PC-9 (cell line): ENCODE data around the gene MYLK. TPM values are rescaled to one million over a fixed set of nuclear protein-coding genes. Genes with fewer than 3 reads are reported as not detected.

Experiments used
- BruUV-seq: library from RNA; stranded (reverse); fragments of 400-500 nt; replicated peaks from 2 replicates; lab custom pipeline; 2021; lab: Mats Ljungman, UMichigan
- CTCF ChIA-PET: fragments of 300-600 bp; sonication (Branson Sonifier 250); formaldehyde crosslinking; loops from one replicate; lab custom pipeline; 2022; ENCODE audit warnings: antibody characterized with exemption; lab: Charles Lee
- POLR2A ChIA-PET: fragments of 300-600 bp; sonication (Branson Sonifier 250); formaldehyde crosslinking; loops from one replicate; lab custom pipeline; 2022; ENCODE audit warnings: antibody characterized with exemption; ENCODE audit not compliant: unreplicated experiment; lab: Charles Lee
- DNase-seq, 2 experiments: peaks; one replicate each; pipeline versions ENCODE4 v3.0.0 to v3.0.0-alpha.2; 2015 to 2022; ENCODE audit warnings: mixed read lengths in 1 of 2
- H2AFZ ChIP-seq: fragments of 200-600 bp; sonication (generic); 2 replicates; pipeline ENCODE4 v1.8.1; 2017; ENCODE audit warnings: antibody characterized with exemption
- H3F3A ChIP-seq: fragments of 200-600 bp; sonication (generic); 2 replicates; pipeline ENCODE4 v1.8.1; 2017; ENCODE audit warnings: antibody characterized with exemption, mild to moderate bottlenecking, low read depth; ENCODE audit not compliant: insufficient read depth
- H3K27ac ChIP-seq: fragments of 200-600 bp; sonication (generic); 2 replicates; pipeline ENCODE4 v1.6.1; 2016; ENCODE audit warnings: mixed run types
- H3K27me3 ChIP-seq: fragments of 200-600 bp; sonication (generic); 2 replicates; pipeline ENCODE4 v1.6.1; 2016; ENCODE audit warnings: low read depth, mixed run types; ENCODE audit not compliant: insufficient read depth
- H3K36me3 ChIP-seq: fragments of 200-600 bp; sonication (generic); 2 replicates; pipeline ENCODE4 v1.6.1; 2016; ENCODE audit warnings: low read depth, mixed run types
- H3K4me1 ChIP-seq: fragments of 200-600 bp; sonication (generic); replicated peaks from 2 replicates; pipeline ENCODE4 v1.6.1; 2016; ENCODE audit warnings: mixed run types; ENCODE audit not compliant: insufficient read depth
- H3K4me2 ChIP-seq: fragments of 200-600 bp; sonication (generic); 2 replicates; pipeline ENCODE4 v1.6.1; 2017; ENCODE audit warnings: mixed run types
- H3K4me3 ChIP-seq: fragments of 200-600 bp; sonication (generic); 2 replicates; pipeline ENCODE4 v1.6.1; 2016; ENCODE audit warnings: mixed run types
- H3K79me2 ChIP-seq: fragments of 200-600 bp; sonication (generic); 2 replicates; pipeline ENCODE4 v1.6.1; 2017; ENCODE audit warnings: low read depth, mixed run types
- H3K9me2 ChIP-seq: fragments of 200-600 bp; sonication (generic); 2 replicates; pipeline ENCODE4 v1.8.1; 2017; ENCODE audit warnings: mild to moderate bottlenecking; ENCODE audit not compliant: insufficient read depth
- H3K9me3 ChIP-seq: fragments of 200-600 bp; sonication (generic); 2 replicates; pipeline ENCODE4 v1.8.1; 2016; ENCODE audit warnings: low read depth; ENCODE audit not compliant: insufficient read depth
- H4K20me1 ChIP-seq: fragments of 200-600 bp; sonication (generic); 2 replicates; pipeline ENCODE4 v1.8.1; 2017; ENCODE audit not compliant: insufficient read depth
- EZH2 ChIP-seq: fragments of 200-600 bp; sonication (generic); IDR thresholded peaks from 2 replicates; pipeline ENCODE4 v1.8.0; 2017; ENCODE audit warnings: antibody characterized with exemption, low read depth
- intact Hi-C: fragments of 100-400 bp; cut with micrococcal nuclease; formaldehyde crosslinking; loops from one replicate; pipeline ENCODE4 v1.10.0; 2022; ENCODE audit not compliant: unreplicated experiment
- total RNA-seq: library from RNA; stranded (reverse); gene quantifications from 2 replicates; pipeline ENCODE4 v1.2.3, GENCODE V29; 2021
- TF ChIP-seq, protein P1 (sequence below): fragments of 200-600 bp; sonication (generic); conservative IDR thresholded peaks from 2 replicates; pipeline ENCODE4 v1.6.1; 2017; ENCODE audit warnings: mixed run types, antibody characterized with exemption, mild to moderate bottlenecking, moderate library complexity

Gene MYLK
- total RNA-seq, 1 experiment from 2014 or later, result 0.72 TPM

DNA sequence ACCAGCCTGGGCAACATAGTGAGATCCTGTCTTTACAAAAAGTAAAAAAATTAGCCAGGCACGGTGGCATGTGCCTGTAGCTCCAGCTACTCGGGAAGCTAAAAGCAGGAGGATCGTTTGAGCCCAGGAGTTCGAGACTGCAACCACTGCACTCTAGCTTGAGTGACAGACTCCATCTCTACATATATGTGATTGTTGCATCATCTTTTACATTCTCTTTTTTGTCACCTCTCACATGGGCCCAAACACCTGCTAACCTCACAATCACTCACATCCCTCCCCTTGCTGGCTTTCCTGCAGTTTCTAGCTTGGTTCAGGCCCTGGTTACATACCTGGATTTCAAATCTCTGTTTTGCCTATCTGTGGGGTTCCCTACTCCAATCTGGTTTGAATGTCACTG is 19.4 kb downstream of the MYLK start:
- ChIA-PET CTCF (no interaction called here), POLR2A (no interaction called here)
- H2AFZ ChIP-seq, result no peak overlapping the region
- DNase-seq, result no peak
- no peaks in the 10 kb centered on the region for H3K9me2 ChIP-seq
- no peak overlapping the region for H3K4me3 ChIP-seq
- H3K4me2 ChIP-seq, result no peak overlapping the region
- H3K9me3 ChIP-seq, result no peaks in the 10 kb centered on the region
- H3K36me3 ChIP-seq, result no peaks in the 10 kb centered on the region
- no peak for TF ChIP-seq EZH2
- TF ChIP-seq, protein P1, sequence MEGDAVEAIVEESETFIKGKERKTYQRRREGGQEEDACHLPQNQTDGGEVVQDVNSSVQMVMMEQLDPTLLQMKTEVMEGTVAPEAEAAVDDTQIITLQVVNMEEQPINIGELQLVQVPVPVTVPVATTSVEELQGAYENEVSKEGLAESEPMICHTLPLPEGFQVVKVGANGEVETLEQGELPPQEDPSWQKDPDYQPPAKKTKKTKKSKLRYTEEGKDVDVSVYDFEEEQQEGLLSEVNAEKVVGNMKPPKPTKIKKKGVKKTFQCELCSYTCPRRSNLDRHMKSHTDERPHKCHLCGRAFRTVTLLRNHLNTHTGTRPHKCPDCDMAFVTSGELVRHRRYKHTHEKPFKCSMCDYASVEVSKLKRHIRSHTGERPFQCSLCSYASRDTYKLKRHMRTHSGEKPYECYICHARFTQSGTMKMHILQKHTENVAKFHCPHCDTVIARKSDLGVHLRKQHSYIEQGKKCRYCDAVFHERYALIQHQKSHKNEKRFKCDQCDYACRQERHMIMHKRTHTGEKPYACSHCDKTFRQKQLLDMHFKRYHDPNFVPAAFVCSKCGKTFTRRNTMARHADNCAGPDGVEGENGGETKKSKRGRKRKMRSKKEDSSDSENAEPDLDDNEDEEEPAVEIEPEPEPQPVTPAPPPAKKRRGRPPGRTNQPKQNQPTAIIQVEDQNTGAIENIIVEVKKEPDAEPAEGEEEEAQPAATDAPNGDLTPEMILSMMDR, result no peak
- H3K4me1 ChIP-seq, result no peaks in the 10 kb centered on the region
- no TSS peak for BruUV-seq
- H3K27ac ChIP-seq, result no peak overlapping the region
- H3F3A ChIP-seq, result no peaks in the 10 kb centered on the region
- no peaks in the 10 kb centered on the region for H3K79me2 ChIP-seq
- H4K20me1 ChIP-seq, result no peaks in the 10 kb centered on the region
- intact Hi-C loops, result no loop called here
- H3K27me3 ChIP-seq, result no peaks in the 10 kb centered on the region

DNA sequence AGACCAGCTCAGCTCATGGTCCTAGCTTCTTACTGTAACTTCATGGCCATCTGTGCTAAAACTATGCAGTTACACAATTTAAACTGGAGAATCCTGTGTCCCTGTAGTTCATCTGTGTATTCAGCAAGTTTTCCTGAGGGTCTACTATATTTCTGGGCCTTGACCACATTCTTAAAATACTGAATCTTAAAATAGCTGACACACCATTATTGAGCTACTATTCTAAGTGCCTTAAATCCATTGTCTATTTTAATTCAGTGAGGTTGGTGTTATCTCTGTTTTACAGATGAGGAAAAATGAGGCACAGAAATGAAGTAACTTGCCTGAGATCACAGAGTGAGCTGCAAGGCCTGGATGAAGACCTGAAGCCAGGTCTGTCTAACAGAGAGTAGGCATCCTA is 22.0 kb downstream of the MYLK start:
- H3K4me1 ChIP-seq, result no peaks in the 10 kb centered on the region
- TF ChIP-seq EZH2, result no peak
- TF ChIP-seq, protein P1, result no peak
- no peak for DNase-seq
- no peaks in the 10 kb centered on the region for H3F3A ChIP-seq
- H3K4me2 ChIP-seq, result no peak overlapping the region
- no peak overlapping the region for H3K27ac ChIP-seq
- no peaks in the 10 kb centered on the region for H3K9me2 ChIP-seq
- BruUV-seq, result no TSS peak
- no peaks in the 10 kb centered on the region for H4K20me1 ChIP-seq
- H3K4me3 ChIP-seq, result no peak overlapping the region
- intact Hi-C loops, result no loop called here
- H3K79me2 ChIP-seq, result no peaks in the 10 kb centered on the region
- no peaks in the 10 kb centered on the region for H3K36me3 ChIP-seq
- H3K9me3 ChIP-seq, result no peaks in the 10 kb centered on the region
- CTCF ChIA-PET, result no interaction called here
- no peaks in the 10 kb centered on the region for H3K27me3 ChIP-seq
- no peak overlapping the region for H2AFZ ChIP-seq
- POLR2A ChIA-PET, result no interaction called here

DNA sequence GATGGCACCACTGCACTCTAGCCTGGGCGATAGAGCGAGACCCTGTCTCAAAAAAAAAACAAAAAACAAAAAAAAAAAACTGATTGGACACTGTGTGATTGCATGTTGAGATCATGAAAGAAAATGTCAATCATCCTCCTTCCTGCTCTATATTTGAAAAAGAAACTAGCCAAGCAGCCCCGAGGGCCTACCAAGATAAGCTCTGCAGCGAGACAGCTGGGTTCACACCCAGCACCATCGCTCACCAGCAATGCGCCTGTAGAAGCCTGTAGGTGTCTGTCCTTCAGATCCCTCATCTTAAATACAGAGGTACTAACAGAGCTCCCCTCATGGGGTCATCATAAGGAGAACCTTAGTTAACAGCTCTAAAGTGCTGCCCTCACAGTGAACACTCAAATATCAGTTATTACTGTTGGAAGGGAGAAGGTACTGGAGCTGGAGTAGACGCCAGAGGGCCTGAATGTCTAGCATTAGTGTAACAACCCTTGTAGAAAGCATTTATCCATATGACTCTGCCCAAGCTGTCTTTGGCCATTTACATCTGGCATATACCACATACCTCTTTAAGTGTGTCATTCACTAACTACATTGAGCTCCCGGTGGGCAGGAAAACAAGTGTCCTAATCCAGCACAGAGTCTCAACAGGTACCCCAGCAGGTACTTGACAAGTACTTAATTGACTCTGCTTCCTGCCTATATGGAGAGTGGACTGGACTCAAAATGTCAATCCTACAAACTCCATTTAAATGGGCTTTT is 22.9 kb downstream of the MYLK start:
- Histone ChIP-seq H2AFZ (no peak overlapping the region), H3K9me3 (no peaks in the 10 kb centered on the region), H3K79me2 (no peaks in the 10 kb centered on the region), H3F3A (no peaks in the 10 kb centered on the region), H3K4me1 (no peaks in the 10 kb centered on the region), H3K27ac (no peak overlapping the region), H3K4me3 (no peak overlapping the region), H3K36me3 (no peaks in the 10 kb centered on the region), H3K27me3 (no peaks in the 10 kb centered on the region), H3K9me2 (no peaks in the 10 kb centered on the region), H4K20me1 (no peaks in the 10 kb centered on the region), H3K4me2 (no peak overlapping the region)
- TF ChIP-seq, protein P1, result no peak
- TF ChIP-seq EZH2, result no peak
- POLR2A ChIA-PET, result no interaction called here
- intact Hi-C loops, result no loop called here
- CTCF ChIA-PET, result interaction anchor here (0.6 to 0.7 kb wide), 2 partner anchors 91 to 806 kb away, joined by 3 to 4 read pairs; no protein-coding TSS in a partner anchor
- DNase-seq, result no peak
- BruUV-seq, result no TSS peak
